GM21526 (cell line): ENCODE results near the gene FHIT.
A peak's percentile ranks its signal among the peaks of the same experiment; 100 is the strongest.

Experiments used
- ATAC-seq: cut with Tn5 transposase; IDR thresholded peaks from one replicate; pipeline ENCODE4 v1.9.1; 2021; ENCODE audit warnings: moderate library complexity; ENCODE audit not compliant: unreplicated experiment, low FRiP score

The FHIT gene

GRCh38 chr3:61132062-61132461, 119.2 kb downstream of the FHIT start:
- no peak for ATAC-seq

- ATAC-seq: no peak
Observed at GRCh38 chr3:61118830-61119229, 132.4 kb downstream of the FHIT start.

- no peak for ATAC-seq
Observed at GRCh38 chr3:61117045-61117898, 134.0 kb downstream of the FHIT start.

- ATAC-seq: no peak
Observed at GRCh38 chr3:61114316-61114953, 136.8 kb downstream of the FHIT start.

GRCh38 chr3:61111825-61112224, 139.4 kb downstream of the FHIT start:
- ATAC-seq: peak; percentile 73

- ATAC-seq: peak; percentile 53
Observed at GRCh38 chr3:61110576-61110975, 140.7 kb downstream of the FHIT start.

GRCh38 chr3:61108247-61109019, 142.8 kb downstream of the FHIT start:
- ATAC-seq: no peak

- ATAC-seq: no peak
Observed at GRCh38 chr3:61094608-61095007, 156.6 kb downstream of the FHIT start.

- ATAC-seq: no peak
Observed at GRCh38 chr3:61093364-61093763, 157.9 kb downstream of the FHIT start.

- ATAC-seq: no peak
Observed at GRCh38 chr3:61092870-61093269, 158.4 kb downstream of the FHIT start.

GRCh38 chr3:61090389-61091169, 160.7 kb downstream of the FHIT start:
- ATAC-seq: no peak

- no peak for ATAC-seq
Observed at GRCh38 chr3:61087465-61087864, 163.8 kb downstream of the FHIT start.

GRCh38 chr3:61081554-61081953, 169.7 kb downstream of the FHIT start:
- no peak for ATAC-seq

- no peak for ATAC-seq
Observed at GRCh38 chr3:61080737-61081445, 170.4 kb downstream of the FHIT start.

- no peak for ATAC-seq
Observed at GRCh38 chr3:61078048-61078752, 173.1 kb downstream of the FHIT start.

- no peak for ATAC-seq
Observed at GRCh38 chr3:61077551-61077950, 173.7 kb downstream of the FHIT start.

- ATAC-seq: no peak
Observed at GRCh38 chr3:61074783-61075182, 176.5 kb downstream of the FHIT start.

- ATAC-seq: no peak
Observed at GRCh38 chr3:61073566-61074165, 177.6 kb downstream of the FHIT start.

- no peak for ATAC-seq
Observed at GRCh38 chr3:61068084-61068483, 183.2 kb downstream of the FHIT start.
